ENCODE data around the gene NMNAT2. TPM values are rescaled to one million over a fixed set of nuclear protein-coding genes. Genes with fewer than 3 reads are reported as not detected.

The NMNAT2 gene
- total RNA-seq, 1 experiment from 2014 or later: 8.8 TPM

GRCh38 chr1:183328371-183328770, 89.8 kb downstream of the NMNAT2 start:
- no peaks in the 10 kb centered on the region for H3K36me3 Mint-ChIP-seq
- TF ChIP-seq ZNF317 (CRISPR knock-in tag; IDR thresholded peaks at IDR 0.05; ENCODE audit: borderline replicate concordance, low read depth): no peak
- TF ChIP-seq ATF3 (CRISPR knock-in tag; conservative IDR thresholded peaks at IDR 0.05): no peak
- no peak for TF ChIP-seq ARID4B (CRISPR knock-in tag; IDR thresholded peaks at IDR 0.05; ENCODE audit: borderline replicate concordance)
- TF ChIP-seq GTF2I (CRISPR knock-in tag; conservative IDR thresholded peaks at IDR 0.05): no peak
- TF ChIP-seq RORB (CRISPR knock-in tag; IDR thresholded peaks at IDR 0.05): no peak
- no peak for TF ChIP-seq USF2 (CRISPR knock-in tag; IDR thresholded peaks at IDR 0.05)
- H3K27me3 Mint-ChIP-seq (ENCODE audit: low read depth): no peaks in the 10 kb centered on the region
- H3K4me3 Mint-ChIP-seq: no peak overlapping the region
- no peaks in the 10 kb centered on the region for H3K9me3 Mint-ChIP-seq
- CTCF ChIA-PET: interaction anchor here (1.0 to 1.2 kb wide), 3 partner anchors 22 to 89 kb away, joined by 3 to 5 read pairs (median 3); no protein-coding TSS in a partner anchor
- peaks cover 48% of the 10 kb centered on the region for H3K4me1 Mint-ChIP-seq
- no peak overlapping the region for H3K27ac Mint-ChIP-seq
- no peak for DNase-seq (ENCODE audit: low spot score)
- no peak for ATAC-seq
- POLR2A ChIA-PET: no interaction called here

- no peak overlapping the region for H3K4me3 Mint-ChIP-seq
- H3K9me3 Mint-ChIP-seq: no peaks in the 10 kb centered on the region
- ChIA-PET CTCF (interaction anchor here (1.2 kb wide), 2 partner anchors 21 to 46 kb away, joined by 3 to 5 read pairs; no protein-coding TSS in a partner anchor), POLR2A (no interaction called here)
- no peaks in the 10 kb centered on the region for H3K36me3 Mint-ChIP-seq
- peaks cover 51% of the 10 kb centered on the region for H3K4me1 Mint-ChIP-seq
- H3K27me3 Mint-ChIP-seq (ENCODE audit: low read depth): no peaks in the 10 kb centered on the region
- no peak overlapping the region for H3K27ac Mint-ChIP-seq
- no peak for ATAC-seq
- no peak for TF ChIP-seq ERG (CRISPR knock-in tag; IDR thresholded peaks at IDR 0.05)
- no peak for TF ChIP-seq NFE2L1 (CRISPR knock-in tag; IDR thresholded peaks at IDR 0.05)
- no peak for TF ChIP-seq ZNF423 (CRISPR knock-in tag; IDR thresholded peaks at IDR 0.05)
- DNase-seq (ENCODE audit: low spot score): no peak
Measured at GRCh38 chr1:183327434-183328290, 90.5 kb downstream of the NMNAT2 start.

- Mint-ChIP-seq H3K4me1 (peaks cover 47% of the 10 kb centered on the region), H3K4me3 (no peak overlapping the region), H3K27me3 (ENCODE audit: low read depth) (no peaks in the 10 kb centered on the region), H3K27ac (peak overlapping the region; percentile 23), H3K9me3 (0 out of 2 replicates have a peak, but pooled peaks cover 4% of the 10 kb centered on the region), H3K36me3 (peaks cover 2% of the 10 kb centered on the region; the same call in 1 of the 2 replicates)
- ATAC-seq (0 out of 2 replicates have a peak, but pooled peaks have one; percentile 12), DNase-seq (ENCODE audit: low spot score) (no peak)
- POLR2A ChIA-PET: no interaction called here
- CTCF ChIA-PET: interaction anchor here (0.7 to 1.2 kb wide), 2 partner anchors 17 to 48 kb away, joined by 3 to 4 read pairs; no protein-coding TSS in a partner anchor
- no peak for TF ChIP-seq TP53 (CRISPR knock-in tag; IDR thresholded peaks at IDR 0.05)
- TF ChIP-seq E2F5 (CRISPR knock-in tag; IDR thresholded peaks at IDR 0.05): no peak
- TF ChIP-seq ZNF512 (CRISPR knock-in tag; IDR thresholded peaks at IDR 0.05; ENCODE audit: borderline replicate concordance): no peak
- TF ChIP-seq ATF2 (CRISPR knock-in tag; IDR thresholded peaks at IDR 0.05; ENCODE audit: borderline replicate concordance, low read depth): no peak
- TF ChIP-seq GRHL2 (CRISPR knock-in tag; IDR thresholded peaks at IDR 0.05; ENCODE audit: insufficient replicate concordance, severe bottlenecking): no peak
- no peak for TF ChIP-seq MYBL2 (CRISPR knock-in tag; IDR thresholded peaks at IDR 0.05)
- TF ChIP-seq ZNF671 (CRISPR knock-in tag; IDR thresholded peaks at IDR 0.05): no peak
Measured at GRCh38 chr1:183323849-183324683, 94.1 kb downstream of the NMNAT2 start.
